ENCODE measurements around the gene INSR.
"Not testable (repeated sequence)": the region's sequence is repeated elsewhere in the genome, so short reads cannot be mapped to it uniquely, and the experiment has no call there.

INSR gene

GRCh38 chr19:7072541-7072940, 221.7 kb downstream of the INSR start:
- no peak overlapping the region for H3K4me3 ChIP-seq (ENCODE audit: low read depth in 1 of 2, low read length in 1 of 2)
- TF ChIP-seq, protein P1, sequence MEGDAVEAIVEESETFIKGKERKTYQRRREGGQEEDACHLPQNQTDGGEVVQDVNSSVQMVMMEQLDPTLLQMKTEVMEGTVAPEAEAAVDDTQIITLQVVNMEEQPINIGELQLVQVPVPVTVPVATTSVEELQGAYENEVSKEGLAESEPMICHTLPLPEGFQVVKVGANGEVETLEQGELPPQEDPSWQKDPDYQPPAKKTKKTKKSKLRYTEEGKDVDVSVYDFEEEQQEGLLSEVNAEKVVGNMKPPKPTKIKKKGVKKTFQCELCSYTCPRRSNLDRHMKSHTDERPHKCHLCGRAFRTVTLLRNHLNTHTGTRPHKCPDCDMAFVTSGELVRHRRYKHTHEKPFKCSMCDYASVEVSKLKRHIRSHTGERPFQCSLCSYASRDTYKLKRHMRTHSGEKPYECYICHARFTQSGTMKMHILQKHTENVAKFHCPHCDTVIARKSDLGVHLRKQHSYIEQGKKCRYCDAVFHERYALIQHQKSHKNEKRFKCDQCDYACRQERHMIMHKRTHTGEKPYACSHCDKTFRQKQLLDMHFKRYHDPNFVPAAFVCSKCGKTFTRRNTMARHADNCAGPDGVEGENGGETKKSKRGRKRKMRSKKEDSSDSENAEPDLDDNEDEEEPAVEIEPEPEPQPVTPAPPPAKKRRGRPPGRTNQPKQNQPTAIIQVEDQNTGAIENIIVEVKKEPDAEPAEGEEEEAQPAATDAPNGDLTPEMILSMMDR (IDR thresholded peaks at IDR 0.05): no peak
- H3K36me3 ChIP-seq: peaks cover 64% of the 10 kb centered on the region
- H3K9me3 ChIP-seq: peaks cover 4% of the 10 kb centered on the region
- H3K4me1 ChIP-seq (ENCODE audit: control insufficient read depth in 1 of 2, insufficient read depth in 1 of 2, low read depth in 1 of 2, low read length in 1 of 2): peaks cover 10 to 20% of the 10 kb centered on the region in 2 experiments
- H3K27me3 ChIP-seq: no peaks in the 10 kb centered on the region
- H3K27ac ChIP-seq: no peak overlapping the region

- TF ChIP-seq, protein P1 (IDR thresholded peaks at IDR 0.05): no peak
- H3K4me1 ChIP-seq (ENCODE audit: control insufficient read depth in 1 of 2, insufficient read depth in 1 of 2, low read depth in 1 of 2, low read length in 1 of 2): peaks cover 10 to 20% of the 10 kb centered on the region in 2 experiments
- H3K27me3 ChIP-seq: no peaks in the 10 kb centered on the region
- no peaks in the 10 kb centered on the region for H3K9me3 ChIP-seq
- H3K36me3 ChIP-seq: peaks cover 38% of the 10 kb centered on the region
- H3K4me3 ChIP-seq (ENCODE audit: low read depth in 1 of 2, low read length in 1 of 2): peak overlapping the region; percentile 90 to 97
- peak overlapping the region; percentile 90 for H3K27ac ChIP-seq
Observed at GRCh38 chr19:7069904-7070226, 224.3 kb downstream of the INSR start.

GRCh38 chr19:7069042-7069903, 224.9 kb downstream of the INSR start, which contains the start of gene ZNF557:
ZNF557 (plus strand) TSS chr19:7069703; CDS start chr19:7075075, 5,372 bp downstream.
- TF ChIP-seq, protein P1 (IDR thresholded peaks at IDR 0.05): peak; percentile 41
- no peaks in the 10 kb centered on the region for H3K9me3 ChIP-seq
- H3K4me3 ChIP-seq (ENCODE audit: low read depth in 1 of 2, low read length in 1 of 2): peak within 1 kb of the TSS; percentile 90 to 97
- peaks cover 10 to 20% of the 10 kb centered on the region in 2 experiments for H3K4me1 ChIP-seq (ENCODE audit: control insufficient read depth in 1 of 2, insufficient read depth in 1 of 2, low read depth in 1 of 2, low read length in 1 of 2)
- peaks cover 32% of the 10 kb centered on the region for H3K36me3 ChIP-seq
- H3K27ac ChIP-seq: peak within 1 kb of the TSS; percentile 90
- H3K27me3 ChIP-seq: no peaks in the 10 kb centered on the region

- TF ChIP-seq, protein P1 (IDR thresholded peaks at IDR 0.05): no peak
- H3K4me1 ChIP-seq (ENCODE audit: control insufficient read depth in 1 of 2, insufficient read depth in 1 of 2, low read depth in 1 of 2, low read length in 1 of 2): peaks cover 10 to 20% of the 10 kb centered on the region in 2 experiments
- peak overlapping the region; percentile 90 to 97 for H3K4me3 ChIP-seq (ENCODE audit: low read depth in 1 of 2, low read length in 1 of 2)
- no peaks in the 10 kb centered on the region for H3K9me3 ChIP-seq
- H3K27me3 ChIP-seq: no peaks in the 10 kb centered on the region
- peak overlapping the region; percentile 90 for H3K27ac ChIP-seq
- H3K36me3 ChIP-seq: peaks cover 25% of the 10 kb centered on the region
Observed at GRCh38 chr19:7068599-7068998, 225.6 kb downstream of the INSR start.

- H3K27me3 ChIP-seq: no peaks in the 10 kb centered on the region
- TF ChIP-seq, protein P1 (IDR thresholded peaks at IDR 0.05): no peak
- H3K9me3 ChIP-seq: no peaks in the 10 kb centered on the region
- peaks cover 10 to 20% of the 10 kb centered on the region in 2 experiments for H3K4me1 ChIP-seq (ENCODE audit: control insufficient read depth in 1 of 2, insufficient read depth in 1 of 2, low read depth in 1 of 2, low read length in 1 of 2)
- H3K27ac ChIP-seq: no peak overlapping the region
- H3K4me3 ChIP-seq (ENCODE audit: low read depth in 1 of 2, low read length in 1 of 2): no peak overlapping the region
- H3K36me3 ChIP-seq: peaks cover 16% of the 10 kb centered on the region
Observed at GRCh38 chr19:7067716-7068115, 226.5 kb downstream of the INSR start.

GRCh38 chr19:7067122-7067521, 227.1 kb downstream of the INSR start:
- H3K36me3 ChIP-seq: peaks cover 10% of the 10 kb centered on the region
- not testable (repeated sequence) for H3K9me3 ChIP-seq; H3K27me3 ChIP-seq; H3K4me3 ChIP-seq (ENCODE audit: low read depth in 1 of 2, low read length in 1 of 2); H3K27ac ChIP-seq
- peaks cover 10 to 20% of the 10 kb centered on the region in 2 experiments for H3K4me1 ChIP-seq (ENCODE audit: control insufficient read depth in 1 of 2, insufficient read depth in 1 of 2, low read depth in 1 of 2, low read length in 1 of 2)
